Measurements from ENCODE around the gene FAN1.

Gene FAN1

GRCh38 chr15:30921781-30922479 lies 18.2 kb downstream of the FAN1 start:
- no peak for FAIRE-seq

- no peak for FAIRE-seq
Observed at GRCh38 chr15:30922480-30923311, 19.0 kb downstream of the FAN1 start.

- no peak for FAIRE-seq
Observed at GRCh38 chr15:30923429-30923828, 19.7 kb downstream of the FAN1 start.

- no peak for FAIRE-seq
Observed at GRCh38 chr15:30924353-30924752, 20.6 kb downstream of the FAN1 start.

- no peak for FAIRE-seq
Observed at GRCh38 chr15:30925686-30926085, 22.0 kb downstream of the FAN1 start.

GRCh38 chr15:30926161-30926560 lies 22.4 kb downstream of the FAN1 start:
- no peak for FAIRE-seq

GRCh38 chr15:30927148-30927761 lies 23.5 kb downstream of the FAN1 start:
- FAIRE-seq: no peak

- FAIRE-seq: no peak
Observed at GRCh38 chr15:30928076-30928475, 24.4 kb downstream of the FAN1 start.

- FAIRE-seq: no peak
Observed at GRCh38 chr15:30929064-30929669, 25.5 kb downstream of the FAN1 start.

GRCh38 chr15:30929982-30930381 lies 26.3 kb downstream of the FAN1 start:
- FAIRE-seq: no peak

- no peak for FAIRE-seq
Observed at GRCh38 chr15:30930422-30930821, 26.7 kb downstream of the FAN1 start.

- FAIRE-seq: no peak
Observed at GRCh38 chr15:30933293-30933692, 29.6 kb downstream of the FAN1 start.

- FAIRE-seq: no peak
Observed at GRCh38 chr15:30939161-30939560, 35.4 kb downstream of the FAN1 start.

- FAIRE-seq: no peak
Observed at GRCh38 chr15:30940359-30940758, 36.6 kb downstream of the FAN1 start.

- FAIRE-seq: no peak
Observed at GRCh38 chr15:30941520-30941919, 37.8 kb downstream of the FAN1 start.

GRCh38 chr15:30943654-30944335 lies 40.1 kb downstream of the FAN1 start:
- FAIRE-seq: no peak

GRCh38 chr15:30953183-30953582 lies 49.5 kb downstream of the FAN1 start:
- no peak for FAIRE-seq

GRCh38 chr15:30953731-30954378 lies 50.1 kb downstream of the FAN1 start:
- no peak for FAIRE-seq

GRCh38 chr15:30954674-30955073 lies 51.0 kb downstream of the FAN1 start:
- FAIRE-seq: no peak

GRCh38 chr15:30956216-30957124 lies 52.8 kb downstream of the FAN1 start:
- no peak for FAIRE-seq

GRCh38 chr15:30958219-30958618 lies 54.5 kb downstream of the FAN1 start:
- FAIRE-seq: no peak
